Amygdala (tissue), 56 donors: ENCODE measurements around the gene SUPT7L.
"Not testable (repeated sequence)": the region's sequence is repeated elsewhere in the genome, so short reads cannot be mapped to it uniquely, and the experiment has no call there.

Experiments used
- DNase-seq, 56 donors: peaks; one replicate each; lab custom pipeline; 2025; lab: John Stamatoyannopoulos, UW

The SUPT7L gene

DNA sequence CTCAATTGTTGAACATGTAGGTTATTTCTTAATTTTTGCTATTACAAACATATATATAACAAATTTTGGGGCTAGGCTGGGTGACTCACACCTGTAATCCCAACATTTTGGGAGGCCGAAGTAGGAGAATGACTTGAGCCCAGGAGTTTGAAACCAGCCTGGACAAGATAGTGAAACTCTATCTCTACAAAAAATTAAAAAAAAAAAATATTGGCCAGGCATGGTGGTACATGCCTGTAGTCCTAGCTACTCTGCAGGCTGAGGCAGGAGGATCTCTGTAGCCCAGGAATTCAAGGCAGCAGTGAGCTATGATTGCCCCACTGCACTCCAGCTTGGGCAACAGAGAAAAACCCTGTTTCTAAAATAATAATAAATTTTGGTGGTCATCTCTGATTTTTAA is 23.8 kb upstream of the SUPT7L start:
- no peak for DNase-seq

DNA sequence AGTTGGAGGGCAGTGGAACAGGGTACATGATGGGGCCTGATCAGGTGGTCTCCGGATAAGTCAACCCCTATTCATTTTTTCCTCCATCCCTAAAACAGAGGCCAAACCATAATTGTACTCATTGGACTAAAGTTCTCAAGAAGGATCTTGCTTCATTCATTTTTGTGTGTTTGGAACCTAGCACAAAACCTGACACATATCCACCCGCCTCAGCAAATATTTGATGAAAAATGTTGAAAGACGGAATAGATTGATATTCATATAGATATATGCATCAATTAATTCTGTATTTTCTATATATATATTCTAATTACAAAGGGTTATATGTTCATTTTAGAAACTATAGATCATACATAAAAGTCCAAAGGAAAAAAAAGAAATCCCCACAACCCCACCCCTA is 22.2 kb upstream of the SUPT7L start:
- DNase-seq: no peak

DNA sequence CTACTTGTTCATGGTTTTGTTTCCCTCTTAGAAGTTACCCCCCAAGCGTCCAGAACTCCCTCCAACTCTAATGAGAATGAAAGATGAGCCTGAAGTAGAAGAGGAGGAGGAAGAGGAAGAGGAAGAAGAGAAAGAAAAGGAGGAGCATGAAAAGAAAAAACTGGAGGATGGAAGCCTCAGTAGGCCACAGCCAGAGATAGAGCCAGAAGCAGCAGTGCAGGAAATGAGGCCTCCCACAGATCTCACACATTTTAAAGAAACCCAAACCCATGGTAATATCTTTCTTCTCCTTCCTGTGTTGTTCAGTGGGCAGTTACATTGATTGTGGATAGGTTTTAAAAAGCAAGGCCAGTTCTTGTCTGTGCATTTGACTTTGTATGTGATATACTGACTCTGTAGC is 21.6 kb upstream of the SUPT7L start:
- not testable (repeated sequence) for DNase-seq

DNA sequence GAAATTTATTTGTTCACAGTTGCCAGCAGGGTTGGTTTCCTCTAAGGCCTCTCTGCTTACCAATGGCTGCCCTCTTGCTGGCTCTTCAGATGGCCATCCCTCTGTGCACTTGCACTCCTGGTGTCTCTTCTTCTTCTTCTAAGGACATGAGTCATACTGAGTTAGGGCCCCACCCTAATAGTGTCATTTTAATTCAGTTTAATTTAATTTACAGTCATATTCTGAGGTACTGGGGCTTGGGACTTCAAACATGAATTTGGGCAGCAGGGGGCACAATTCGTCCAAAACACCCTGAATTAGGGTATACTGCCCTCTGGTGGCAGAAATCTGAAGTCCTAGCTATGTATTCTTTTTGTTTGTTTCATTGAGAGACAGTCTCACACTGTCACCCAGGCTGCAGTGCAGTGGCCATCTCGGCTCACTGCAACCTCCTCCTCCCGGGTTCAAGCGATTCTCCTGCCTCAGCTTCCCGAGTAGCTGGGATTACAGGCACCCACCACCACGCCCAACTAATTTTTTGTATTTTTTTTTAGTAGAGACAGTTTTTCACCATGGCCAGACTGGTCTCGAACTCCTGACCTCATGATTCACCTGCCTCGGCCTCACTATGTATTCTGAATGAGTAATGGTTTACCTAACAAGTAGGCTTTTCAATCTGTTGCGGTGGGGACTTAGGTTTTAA is 20.1 kb upstream of the SUPT7L start:
- peak in 33 of 56 donors; percentile 3 to 82 (median 20) for DNase-seq

DNA sequence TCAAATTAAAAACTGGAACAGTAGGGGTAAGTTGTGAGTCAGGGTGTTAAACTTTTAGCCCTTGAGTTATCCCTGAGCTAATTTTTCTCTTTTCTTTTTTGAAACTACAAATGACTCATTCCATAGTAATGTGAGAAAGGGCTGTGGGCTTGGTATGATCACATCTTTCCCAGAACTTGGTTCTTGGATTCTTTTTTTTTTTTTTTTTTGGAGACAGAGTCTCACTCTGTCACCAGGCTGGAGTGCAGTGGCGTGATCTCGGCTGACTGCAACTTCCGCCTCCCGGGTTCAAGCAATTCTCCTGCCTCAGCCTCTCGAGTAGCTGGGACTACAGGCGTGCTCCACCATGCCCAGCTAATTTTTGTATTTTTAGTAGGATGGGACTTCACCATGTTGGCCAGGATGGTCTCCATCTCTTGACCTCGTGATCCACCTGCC is 18.9 kb upstream of the SUPT7L start:
- not testable (repeated sequence) for DNase-seq

DNA sequence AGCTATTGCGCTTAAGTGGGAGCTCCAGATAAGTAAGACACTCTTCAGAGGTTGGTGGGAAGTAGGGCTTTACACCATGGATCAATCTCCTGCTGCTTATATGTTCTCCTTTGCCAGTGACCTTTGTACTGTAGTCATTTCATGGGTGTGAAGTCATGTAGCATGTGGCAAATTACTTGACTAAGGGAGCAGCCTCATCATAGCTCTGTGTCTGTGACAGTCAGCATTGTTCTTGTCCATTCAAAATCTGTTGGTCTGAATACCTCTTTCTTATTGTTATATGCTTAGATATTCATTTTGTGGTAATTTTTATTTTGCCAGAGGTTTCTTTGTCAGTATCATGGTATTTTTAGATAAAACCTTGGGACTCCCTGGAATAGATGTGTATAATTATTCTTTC is 18.4 kb upstream of the SUPT7L start:
- no peak for DNase-seq

DNA sequence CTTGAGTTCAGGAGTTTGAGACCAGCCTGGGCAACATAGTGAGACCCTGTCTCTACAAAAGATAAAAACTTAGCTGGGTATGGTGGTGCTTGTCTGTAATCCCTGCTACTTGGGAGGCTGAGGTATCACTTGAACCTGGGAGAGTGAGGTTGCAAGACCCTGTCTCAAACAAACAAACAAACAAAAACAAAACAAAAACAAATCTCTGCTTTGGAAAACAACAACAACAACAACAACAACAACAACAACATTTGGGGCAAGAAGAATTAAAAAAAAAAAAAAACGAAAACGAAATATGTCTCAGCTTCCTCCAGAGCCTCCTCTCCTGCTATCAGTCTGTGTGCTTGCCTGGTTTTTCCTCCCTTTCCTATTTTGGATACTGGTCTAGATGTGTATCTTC is 17.2 kb upstream of the SUPT7L start:
- DNase-seq: no peak

DNA sequence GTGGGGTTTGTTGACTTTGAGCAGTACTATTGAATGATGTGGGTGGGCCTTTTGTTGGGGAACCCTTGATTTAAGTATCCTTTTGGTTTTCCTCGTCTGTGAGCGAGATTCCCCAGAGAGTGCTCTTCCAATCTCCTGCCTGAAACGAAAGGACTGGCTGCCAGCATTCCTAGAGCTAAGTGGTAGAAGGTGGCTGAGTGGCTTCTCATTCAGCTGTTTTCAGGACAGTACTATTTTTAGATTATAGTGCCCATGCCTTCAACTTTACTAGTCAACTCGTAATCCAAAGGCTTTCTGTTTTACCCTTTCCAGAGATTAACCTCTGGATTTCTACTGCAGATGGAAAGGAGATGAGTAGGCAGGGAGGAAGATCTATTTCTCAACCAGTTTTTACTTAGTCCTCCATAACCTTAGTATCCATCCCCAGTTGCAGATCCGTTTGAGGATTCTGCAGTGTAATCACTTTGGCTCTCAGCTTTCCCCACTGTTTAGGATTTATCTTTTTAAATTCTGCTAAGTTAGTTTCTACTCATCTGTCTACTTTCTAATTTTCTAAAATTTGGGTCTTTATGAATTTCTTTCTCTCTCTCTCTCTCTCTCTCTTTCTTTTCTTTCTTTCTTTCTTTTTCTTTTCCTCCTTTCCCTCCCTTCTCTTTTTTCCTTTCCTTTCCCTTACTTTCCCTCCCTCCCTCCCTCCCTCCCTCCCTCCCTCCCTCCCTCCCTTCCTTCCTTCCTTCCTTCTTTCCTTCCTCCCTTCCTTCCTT is 9.5 kb upstream of the SUPT7L start:
- DNase-seq: no peak

DNA sequence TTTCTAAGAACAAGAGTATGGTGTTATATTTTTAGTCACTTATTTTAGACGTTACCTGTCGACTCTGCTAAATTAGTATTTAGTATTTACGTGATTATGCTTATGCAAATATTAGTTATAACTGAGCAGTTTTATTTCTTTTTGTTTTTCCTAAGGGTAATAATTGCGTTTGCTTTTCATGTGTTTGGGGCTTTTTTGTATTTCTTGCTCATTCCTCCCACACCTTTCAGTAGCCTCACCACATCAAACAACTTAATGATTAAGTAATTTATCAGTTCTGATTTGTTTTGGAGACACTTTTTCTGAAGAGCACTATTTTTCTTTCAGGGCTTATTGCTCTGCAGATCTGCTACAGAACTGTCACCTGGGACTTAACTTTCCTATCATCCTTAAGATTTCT is 7.8 kb upstream of the SUPT7L start:
- DNase-seq: no peak

DNA sequence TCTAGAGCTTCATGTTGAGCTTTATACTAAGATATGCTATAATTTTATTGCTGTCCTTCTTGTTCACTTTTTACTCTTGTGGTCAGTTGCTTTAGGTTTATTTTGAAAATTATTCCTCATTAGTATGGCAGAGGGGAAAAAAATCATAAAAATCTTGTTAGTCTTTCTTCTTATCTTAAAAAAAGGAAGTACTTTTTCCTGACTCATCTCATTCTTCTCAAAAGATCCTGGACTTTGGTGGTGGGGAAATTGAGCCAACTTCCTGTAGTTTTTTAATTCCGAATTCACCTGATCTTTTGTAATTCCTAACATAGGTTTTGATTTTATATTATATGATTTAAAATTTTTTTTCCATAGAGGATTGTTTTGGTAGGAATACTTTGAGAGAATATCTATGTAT is 4.0 kb upstream of the SUPT7L start:
- DNase-seq: no peak

DNA sequence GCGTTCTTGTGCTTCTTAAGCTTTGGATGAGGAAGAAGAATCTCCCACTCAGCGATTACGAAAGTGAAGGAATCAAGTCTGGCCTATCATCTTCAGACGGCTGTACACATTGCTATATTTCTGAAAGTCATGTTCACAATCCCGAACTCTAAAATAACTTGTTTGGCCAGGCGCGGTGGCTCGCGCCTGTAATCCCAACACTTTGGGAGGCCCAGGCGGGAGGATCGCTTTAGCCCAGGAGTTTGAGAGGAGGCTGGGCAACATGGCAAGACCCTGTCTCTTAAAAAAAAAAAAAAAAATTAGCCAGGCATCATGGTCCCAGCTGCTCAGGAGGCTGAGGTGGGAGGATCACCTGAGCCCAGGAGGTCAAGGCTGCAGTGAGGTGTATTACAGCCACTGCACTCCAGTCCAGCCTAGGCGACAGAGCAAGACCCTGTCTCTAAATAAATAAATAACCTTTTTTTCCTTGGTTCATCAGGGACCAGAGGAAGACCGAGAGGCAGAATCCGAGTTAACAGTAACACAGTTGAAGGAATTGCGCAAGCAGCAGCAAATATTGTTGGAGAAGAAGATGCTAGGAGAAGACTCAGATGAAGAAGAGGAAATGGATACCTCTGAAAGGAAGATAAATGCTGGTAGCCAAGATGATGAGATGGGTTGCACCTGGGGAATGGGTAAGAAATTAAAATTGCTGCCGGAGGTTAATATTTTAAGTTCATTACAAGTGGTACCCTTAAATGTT is 1.4 kb upstream of the SUPT7L start:
- DNase-seq: no peak

DNA sequence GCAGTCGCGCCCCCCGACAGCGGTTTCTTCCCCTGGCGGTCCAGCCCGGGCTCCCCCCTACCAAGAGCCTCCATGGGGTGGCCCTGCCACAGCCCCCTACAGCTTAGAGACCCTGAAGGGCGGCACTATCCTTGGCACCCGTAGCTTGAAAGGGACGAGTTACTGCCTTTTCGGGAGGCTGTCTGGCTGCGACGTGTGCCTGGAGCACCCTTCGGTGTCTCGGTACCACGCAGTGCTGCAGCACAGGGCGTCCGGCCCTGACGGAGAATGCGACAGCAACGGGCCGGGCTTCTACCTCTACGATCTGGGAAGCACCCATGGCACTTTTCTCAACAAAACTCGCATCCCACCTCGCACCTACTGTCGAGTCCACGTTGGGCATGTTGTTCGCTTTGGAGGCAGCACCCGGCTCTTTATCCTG is 750 bp upstream of the SUPT7L start:
- peak in 3 of 56 donors; percentile 12 to 50 (median 22) for DNase-seq

DNA sequence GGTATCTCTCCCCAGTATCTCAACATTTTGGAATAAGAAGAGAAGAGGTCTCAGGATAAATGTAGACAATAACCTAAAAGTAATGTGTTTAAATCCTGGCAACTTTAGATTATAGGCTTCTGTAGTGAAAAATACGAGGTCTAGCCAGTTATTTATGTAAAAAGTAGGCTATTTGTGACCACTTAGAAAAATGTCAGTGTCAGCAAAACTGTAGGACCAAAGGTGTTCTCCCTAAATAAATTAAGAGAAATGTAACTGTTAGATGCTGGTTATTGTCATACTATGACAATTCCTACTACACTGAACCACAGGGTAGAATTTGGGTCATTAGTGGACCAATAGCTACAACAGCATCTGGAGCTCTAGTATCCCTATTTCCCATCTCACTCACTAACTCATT is 2.0 kb downstream of the SUPT7L start:
- DNase-seq: no peak

DNA sequence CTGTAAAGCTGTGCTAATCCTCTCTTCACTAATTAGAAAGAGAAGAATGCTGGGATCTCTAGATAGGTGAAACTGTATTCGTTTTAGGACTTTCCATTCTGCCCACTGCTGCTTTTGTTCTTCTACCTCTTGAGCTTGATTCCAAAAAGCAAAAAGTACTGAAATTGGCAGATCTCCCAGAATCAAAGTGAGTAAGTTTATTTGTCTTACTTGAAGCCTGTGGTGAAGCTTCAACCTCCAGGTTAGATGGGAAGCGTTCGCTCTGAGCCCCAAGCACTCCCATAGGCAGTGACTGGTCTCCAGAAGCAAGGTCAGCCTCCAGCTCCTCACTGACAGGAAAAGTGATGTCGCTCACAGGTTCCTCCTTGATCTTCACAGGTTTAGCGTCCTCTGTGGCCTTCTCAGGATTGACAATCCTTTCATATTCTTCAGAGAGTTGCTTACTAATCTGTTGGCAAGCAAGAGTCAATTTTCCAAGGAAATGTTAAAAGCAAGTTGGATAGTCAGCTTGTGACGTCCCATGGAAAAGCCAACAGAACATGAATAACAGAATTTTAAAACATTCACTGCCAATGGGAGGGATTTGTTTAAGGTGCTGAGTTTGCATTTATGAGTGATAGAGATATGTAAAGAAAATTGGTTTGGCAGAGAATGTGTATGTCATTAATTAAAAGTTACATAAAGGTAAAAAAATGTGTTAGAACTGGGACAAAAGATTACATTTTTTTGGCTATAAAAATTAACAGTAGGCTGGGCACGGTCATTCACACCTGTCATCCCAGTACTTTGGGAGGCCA is 8.1 kb downstream of the SUPT7L start:
- no peak for DNase-seq

DNA sequence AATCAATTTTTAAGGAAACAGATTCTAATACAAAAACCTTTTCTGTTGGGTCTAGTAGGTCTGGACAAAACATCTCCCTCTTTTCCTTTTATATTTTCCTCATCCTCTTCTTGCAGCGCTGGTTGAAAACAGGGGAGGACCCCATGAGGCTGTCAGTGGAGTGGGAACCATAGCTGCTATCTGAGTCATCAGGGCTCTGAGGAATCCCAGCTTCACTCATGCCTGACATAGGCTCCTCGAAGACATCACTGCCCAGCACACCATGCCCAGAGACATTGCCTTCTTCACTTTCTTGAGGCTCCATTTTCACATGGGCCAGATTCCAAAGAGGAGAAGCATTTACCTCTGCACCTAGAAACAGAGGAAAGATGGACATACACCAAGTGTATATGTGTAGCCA is 10.0 kb downstream of the SUPT7L start:
- no peak for DNase-seq

DNA sequence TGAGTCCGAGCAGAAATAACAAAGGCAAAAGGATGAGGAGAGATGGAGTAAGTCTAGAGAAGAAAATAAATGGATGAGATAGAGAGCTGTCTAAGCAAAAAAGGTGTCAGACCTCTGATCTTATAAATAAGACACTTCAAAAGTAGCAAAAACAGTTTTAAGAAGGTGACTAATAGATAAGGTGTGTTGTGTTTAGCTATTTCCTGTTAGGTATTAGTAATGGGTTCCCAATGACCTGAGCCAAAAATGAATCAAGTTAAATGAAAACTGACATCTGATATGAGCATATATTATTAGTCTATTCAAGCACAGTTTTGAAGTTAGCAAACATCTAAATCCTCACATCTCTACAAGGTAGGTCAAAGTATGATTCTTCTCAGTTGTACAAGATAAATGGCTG is 10.6 kb downstream of the SUPT7L start:
- no peak for DNase-seq

DNA sequence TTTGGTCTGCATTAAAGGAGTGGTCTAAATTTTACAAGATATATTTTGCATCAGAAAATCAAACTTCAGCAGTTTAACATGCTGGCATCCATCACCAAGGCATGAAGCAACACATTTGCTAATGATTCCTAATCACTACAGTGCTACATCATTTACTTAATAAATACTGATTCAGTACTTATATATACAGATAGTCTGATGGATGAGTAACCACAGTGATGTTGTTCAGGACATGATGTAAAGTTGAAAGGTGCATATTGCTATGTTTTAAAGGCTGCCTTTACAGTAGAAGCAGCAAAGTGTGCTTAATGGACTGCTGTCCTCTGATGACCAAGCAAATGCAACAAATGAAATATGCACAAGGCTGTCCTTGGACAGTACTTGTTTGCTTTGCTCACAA is 11.1 kb downstream of the SUPT7L start:
- no peak for DNase-seq

DNA sequence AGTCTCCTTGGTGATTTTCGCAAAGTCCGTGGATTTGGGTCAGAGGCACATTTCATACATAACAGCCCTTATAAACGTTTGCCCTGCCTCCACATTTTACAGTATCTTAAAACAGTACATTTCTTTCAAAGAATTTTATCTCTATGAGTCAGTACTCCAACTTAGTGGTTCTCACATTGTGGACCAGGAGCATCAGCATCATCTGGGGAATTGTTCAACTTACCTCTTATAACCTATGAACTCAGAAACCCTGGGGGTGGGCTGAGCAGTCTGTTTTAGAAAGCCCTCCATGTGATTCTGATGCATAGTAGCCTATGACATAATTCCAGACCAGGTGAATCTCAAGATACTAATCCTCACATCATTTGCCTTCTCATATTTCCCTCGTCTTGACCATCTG is 12.4 kb downstream of the SUPT7L start:
- no peak for DNase-seq

DNA sequence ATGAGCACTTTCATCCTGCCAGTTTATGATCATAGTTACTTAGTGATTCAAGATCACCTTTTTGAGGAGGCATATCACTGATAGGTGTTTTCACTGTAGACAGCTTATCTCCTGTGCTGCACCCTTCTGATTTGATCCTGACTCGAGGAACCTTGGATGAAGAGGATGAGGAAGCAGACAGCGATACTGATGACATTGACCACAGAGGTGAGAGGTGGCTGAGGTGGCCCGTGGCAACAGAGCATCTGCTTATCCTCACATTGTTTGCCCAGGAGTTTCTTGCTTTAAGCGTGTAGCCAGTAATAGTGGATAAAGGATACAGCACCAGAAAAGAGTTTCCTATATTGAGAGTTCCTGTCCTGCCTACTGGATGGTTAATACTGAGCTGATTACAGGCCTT is 15.7 kb downstream of the SUPT7L start:
- DNase-seq: no peak

DNA sequence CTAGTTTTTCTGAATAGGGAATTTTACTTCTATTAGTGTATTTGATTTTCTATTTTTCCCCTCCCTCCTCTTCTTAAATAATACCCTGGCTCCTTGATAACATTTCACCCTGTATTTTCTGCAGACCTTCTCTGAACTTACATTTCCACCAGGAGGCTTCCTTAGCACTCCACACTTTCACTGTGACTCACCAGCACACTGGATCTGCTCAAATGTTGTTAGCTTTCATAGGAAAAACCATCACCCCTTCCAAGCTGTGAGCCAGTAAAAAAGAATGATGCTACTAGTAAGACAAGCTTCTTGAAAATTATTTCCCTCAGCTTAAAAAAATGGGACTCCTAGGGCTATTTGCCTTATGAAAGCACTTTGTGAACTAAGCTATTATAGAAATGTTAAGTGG is 16.1 kb downstream of the SUPT7L start:
- no peak for DNase-seq

DNA sequence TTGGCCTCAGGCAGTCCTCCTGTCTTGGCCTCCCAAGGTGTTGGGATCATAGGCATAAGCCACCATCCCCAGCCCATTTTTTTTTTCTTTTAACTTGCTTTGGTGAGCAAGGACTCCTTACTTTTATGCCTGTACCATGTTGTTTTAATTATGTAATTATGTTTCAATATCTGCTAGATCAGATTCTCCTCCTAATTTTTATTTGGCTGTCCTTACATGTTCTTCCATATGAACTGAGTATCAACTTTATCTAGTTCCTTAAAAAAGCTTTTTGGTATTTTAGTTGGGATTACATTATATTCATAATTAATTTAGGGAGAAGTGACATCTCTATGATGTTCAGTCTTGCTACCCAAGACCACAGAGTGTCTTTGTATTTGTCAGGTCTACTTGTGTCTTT is 18.2 kb downstream of the SUPT7L start:
- no peak for DNase-seq
